Measurements from ENCODE around the gene RASEF. TPM values are rescaled to one million over a fixed set of nuclear protein-coding genes. Genes with fewer than 3 reads are reported as not detected.

The RASEF gene
- total and polyA plus RNA-seq, 2 of the 13 experiments (the other 11 are each of a cell fraction or from before 2014, with no cell fraction given): 0.07 TPM; not detected in 1

DNA sequence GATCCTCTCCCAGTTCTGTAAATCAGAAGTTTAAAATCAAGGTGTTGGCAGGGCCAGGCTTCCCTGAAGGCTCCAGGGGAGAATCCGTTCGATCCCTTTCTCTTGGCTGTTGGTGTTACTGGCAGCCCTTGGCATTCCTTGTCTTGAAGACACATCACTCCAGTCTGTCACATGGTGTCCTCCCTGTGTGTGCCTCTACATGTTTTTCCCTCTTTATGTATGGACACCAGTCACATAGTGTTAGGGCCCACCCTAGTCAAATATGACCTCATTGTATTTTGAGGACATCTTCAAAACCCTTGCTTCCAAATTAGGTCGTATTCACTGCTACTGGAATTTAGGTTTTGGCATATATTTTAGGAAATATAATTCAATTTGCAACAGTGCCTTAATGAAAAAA is 94.6 kb downstream of the RASEF start:
- Histone ChIP-seq H3K27me3 (ENCODE audit: control insufficient read depth in 1 of 2, insufficient read depth in 2 of 2, low read length in 2 of 2) (no peaks in the 10 kb centered on the region; a peak in 1 of 5 replicates), H2AFZ (ENCODE audit: low read length) (no peak overlapping the region), H3K9ac (ENCODE audit: insufficient read depth, low read depth, low read length) (no peak overlapping the region), H3K4me3 (replicated peaks in 1 of 3; ENCODE audit: insufficient read depth in 1 of 3, low read depth in 2 of 3, low read length in 3 of 3) (no peak overlapping the region), H3K27ac (ENCODE audit: extremely low read length, insufficient read depth, low read length) (no peak overlapping the region), H3K4me2 (ENCODE audit: low read depth, low read length) (no peak overlapping the region), H4K20me1 (ENCODE audit: insufficient read depth, low read length) (no peaks in the 10 kb centered on the region), H3K79me2 (ENCODE audit: insufficient read depth, low read length) (no peaks in the 10 kb centered on the region), H3K9me3 (ENCODE audit: low read length) (no peaks in the 10 kb centered on the region), H3K4me1 (ENCODE audit: insufficient read depth, low read length) (no peaks in the 10 kb centered on the region), H3K36me3 (replicated peaks in 1 of 2; ENCODE audit: control insufficient read depth in 1 of 2, insufficient read depth in 2 of 2, low read length in 2 of 2) (no peaks in the 10 kb centered on the region)
- no peak for DNase-seq (ENCODE audit: low spot score)
- POLR2A ChIA-PET: no interaction called here
- BruUV-seq (replicated peaks): no TSS peak
- intact Hi-C loops (cut with micrococcal nuclease; ENCODE audit: unreplicated experiment): no loop called here
- no peak for ATAC-seq
- TF ChIP-seq, protein P1, sequence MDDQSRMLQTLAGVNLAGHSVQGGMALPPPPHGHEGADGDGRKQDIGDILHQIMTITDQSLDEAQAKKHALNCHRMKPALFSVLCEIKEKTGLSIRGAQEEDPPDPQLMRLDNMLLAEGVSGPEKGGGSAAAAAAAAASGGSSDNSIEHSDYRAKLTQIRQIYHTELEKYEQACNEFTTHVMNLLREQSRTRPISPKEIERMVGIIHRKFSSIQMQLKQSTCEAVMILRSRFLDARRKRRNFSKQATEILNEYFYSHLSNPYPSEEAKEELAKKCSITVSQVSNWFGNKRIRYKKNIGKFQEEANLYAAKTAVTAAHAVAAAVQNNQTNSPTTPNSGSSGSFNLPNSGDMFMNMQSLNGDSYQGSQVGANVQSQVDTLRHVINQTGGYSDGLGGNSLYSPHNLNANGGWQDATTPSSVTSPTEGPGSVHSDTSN (CRISPR knock-in tag; IDR thresholded peaks at IDR 0.05; ENCODE audit: borderline replicate concordance): no peak
- TF ChIP-seq, protein P2, sequence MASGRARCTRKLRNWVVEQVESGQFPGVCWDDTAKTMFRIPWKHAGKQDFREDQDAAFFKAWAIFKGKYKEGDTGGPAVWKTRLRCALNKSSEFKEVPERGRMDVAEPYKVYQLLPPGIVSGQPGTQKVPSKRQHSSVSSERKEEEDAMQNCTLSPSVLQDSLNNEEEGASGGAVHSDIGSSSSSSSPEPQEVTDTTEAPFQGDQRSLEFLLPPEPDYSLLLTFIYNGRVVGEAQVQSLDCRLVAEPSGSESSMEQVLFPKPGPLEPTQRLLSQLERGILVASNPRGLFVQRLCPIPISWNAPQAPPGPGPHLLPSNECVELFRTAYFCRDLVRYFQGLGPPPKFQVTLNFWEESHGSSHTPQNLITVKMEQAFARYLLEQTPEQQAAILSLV (CRISPR knock-in tag; IDR thresholded peaks at IDR 0.05; ENCODE audit: borderline replicate concordance): no peak
- no peak for TF ChIP-seq FOXA3 (CRISPR knock-in tag; IDR thresholded peaks at IDR 0.05)
- TF ChIP-seq FIP1L1 (IDR thresholded peaks at IDR 0.05; ENCODE audit: borderline replicate concordance, insufficient read depth, low read depth, low read length): no peak
- TF ChIP-seq HNRNPL (IDR thresholded peaks at IDR 0.05; ENCODE audit: low read depth, low read length): no peak
- TF ChIP-seq ETV5 (CRISPR knock-in tag; IDR thresholded peaks at IDR 0.05; ENCODE audit: borderline replicate concordance): no peak
- no peak for TF ChIP-seq ZNF660 (CRISPR knock-in tag; IDR thresholded peaks at IDR 0.05; ENCODE audit: borderline replicate concordance, low read depth)
- in situ Hi-C loops (cut with HindIII; ENCODE audit: extremely low pct_ligation_motif_present, low pct_unique_long_range_greater_than_20kb): loop anchor here (10.0 to 25.0 kb wide), 2 partner anchors 434 to 1256 kb away; no protein-coding TSS in a partner anchor
- no peak for FAIRE-seq
- CTCF ChIA-PET (ENCODE audit: low intra/inter-chr PET ratio, low total read pairs): no interaction called here
- 14% methylated on average over 3 of the region's 3 CpGs for WGBS (ENCODE audit: low lambda C conversion rate)

All from HepG2 (cell line).